EH (cell line): ENCODE data around the gene ZNF850.
"Not testable (repeated sequence)": the region's sequence is repeated elsewhere in the genome, so short reads cannot be mapped to it uniquely, and the experiment has no call there.

Experiments
- DNase-seq: peaks from one replicate; pipeline ENCODE4 v3.0.0-alpha.2; 2015; ENCODE audit warnings: low read depth

Gene ZNF850

GRCh38 chr19:36772311-36773222 is at the start of gene ZNF850:
Gene ZNF850, minus strand, starts transcription at chr19:36772807. Its CDS starts 10,201 bp downstream, at chr19:36762606.
- peak; percentile 93 for DNase-seq

- no peak for DNase-seq
Measured at GRCh38 chr19:36821758-36822157, 49.2 kb upstream of the ZNF850 start.

- DNase-seq: no peak
Measured at GRCh38 chr19:36819130-36819630, 46.6 kb upstream of the ZNF850 start.

GRCh38 chr19:36807029-36807428 is 34.4 kb upstream of the ZNF850 start:
- DNase-seq: no peak

- DNase-seq: no peak
Measured at GRCh38 chr19:36805364-36805763, 32.8 kb upstream of the ZNF850 start.

- no peak for DNase-seq
Measured at GRCh38 chr19:36797786-36798108, 25.1 kb upstream of the ZNF850 start.

- DNase-seq: no peak
Measured at GRCh38 chr19:36796714-36796992, 24.0 kb upstream of the ZNF850 start.

GRCh38 chr19:36791420-36792141 is 19.0 kb upstream of the ZNF850 start:
- DNase-seq: peak; percentile 13

- DNase-seq: no peak
Measured at GRCh38 chr19:36775768-36776167, 3.2 kb upstream of the ZNF850 start.

- DNase-seq: no peak
Measured at GRCh38 chr19:36773223-36773579, 594 bp upstream of the ZNF850 start.

- DNase-seq: peak; percentile 77
Measured at GRCh38 chr19:36771261-36772231, 1.1 kb downstream of the ZNF850 start.

- no peak for DNase-seq
Measured at GRCh38 chr19:36750066-36750691, 22.4 kb downstream of the ZNF850 start.

GRCh38 chr19:36749613-36750012 is 23.0 kb downstream of the ZNF850 start:
- DNase-seq: not testable (repeated sequence)

GRCh38 chr19:36748431-36749275 is 24.0 kb downstream of the ZNF850 start:
- no peak for DNase-seq

- no peak for DNase-seq
Measured at GRCh38 chr19:36747750-36748149, 24.9 kb downstream of the ZNF850 start.

GRCh38 chr19:36745870-36746269 is 26.7 kb downstream of the ZNF850 start:
- DNase-seq: no peak

GRCh38 chr19:36736166-36736565 is 36.4 kb downstream of the ZNF850 start:
- DNase-seq: not testable (repeated sequence)

- peak; percentile 6 for DNase-seq
Measured at GRCh38 chr19:36719687-36720556, 52.7 kb downstream of the ZNF850 start.

- DNase-seq: no peak
Measured at GRCh38 chr19:36709423-36709822, 63.2 kb downstream of the ZNF850 start.

GRCh38 chr19:36707134-36707533 is 65.5 kb downstream of the ZNF850 start:
- DNase-seq: no peak
